Type B pancreatic cell (in vitro differentiated cells): ENCODE measurements around the gene NAA15. TPM values are rescaled to one million over a fixed set of nuclear protein-coding genes. Genes with fewer than 3 reads are reported as not detected.
"Not testable (repeated sequence)": the region's sequence is repeated elsewhere in the genome, so short reads cannot be mapped to it uniquely, and the experiment has no call there.

ENCODE experiments used
- DNase-seq: peaks from one replicate; pipeline ENCODE4 v3.0.0; 2021; ENCODE audit warnings: mixed read lengths; ENCODE audit not compliant: unreplicated experiment; ENCODE audit errors: extremely low spot score
- H3K27ac Mint-ChIP-seq: 2 replicates; pipeline ENCODE4 v1.8.0; 2021; ENCODE audit warnings: mild to moderate bottlenecking, mixed read lengths
- H3K27me3 Mint-ChIP-seq: 2 replicates; pipeline ENCODE4 v1.8.0; 2021; ENCODE audit warnings: mixed read lengths
- H3K36me3 Mint-ChIP-seq: 2 replicates; pipeline ENCODE4 v1.8.0; 2021; ENCODE audit warnings: mixed read lengths
- H3K4me1 Mint-ChIP-seq: one replicate; pipeline ENCODE4 v1.8.0; 2021; ENCODE audit warnings: mixed read lengths; ENCODE audit not compliant: unreplicated experiment
- H3K4me3 Mint-ChIP-seq: 2 replicates; pipeline ENCODE4 v1.8.0; 2021; ENCODE audit warnings: mild to moderate bottlenecking, mixed read lengths
- H3K9me3 Mint-ChIP-seq: 2 replicates; pipeline ENCODE4 v1.8.0; 2021; ENCODE audit warnings: mixed read lengths
- CTCF ChIP-seq: fragments of 200-600 bp; sonication (generic); conservative IDR thresholded peaks from 2 replicates; pipeline ENCODE4 v1.5.0; 2021; ENCODE audit warnings: antibody characterized with exemption, mild to moderate bottlenecking
- total RNA-seq: library from RNA; stranded (reverse); gene quantifications from 2 replicates; pipeline ENCODE4 v1.2.1, GENCODE V29; 2021; ENCODE audit warnings: low replicate concordance

NAA15 gene
- total RNA-seq, 1 donor from 2014 or later: 61.2 TPM

- Mint-ChIP-seq H3K27ac (no peak overlapping the region), H3K4me3 (no peak overlapping the region)
- DNase-seq: no peak
Measured at GRCh38 chr4:139314047-139314800, 12.9 kb downstream of the NAA15 start.

GRCh38 chr4:139315221-139315675, 13.9 kb downstream of the NAA15 start:
- H3K4me3 Mint-ChIP-seq: no peak overlapping the region
- no peak overlapping the region for H3K27ac Mint-ChIP-seq
- H3K9me3 Mint-ChIP-seq: peaks cover 11% of the 10 kb centered on the region
- no peak for TF ChIP-seq CTCF
- peaks cover 7% of the 10 kb centered on the region for H3K4me1 Mint-ChIP-seq
- H3K27me3 Mint-ChIP-seq: no peaks in the 10 kb centered on the region
- peaks cover 31% of the 10 kb centered on the region for H3K36me3 Mint-ChIP-seq
- DNase-seq: no peak

More at GRCh38 chr4:139314047-139314800, 12.9 kb downstream of the NAA15 start:
- Mint-ChIP-seq H3K4me1 (peaks cover 7% of the 10 kb centered on the region), H3K9me3 (peaks cover 5% of the 10 kb centered on the region), H3K27me3 (no peaks in the 10 kb centered on the region), H3K36me3 (peaks cover 24% of the 10 kb centered on the region)
- TF ChIP-seq CTCF: no peak

GRCh38 chr4:139316733-139317132, 15.4 kb downstream of the NAA15 start:
- Mint-ChIP-seq H3K36me3 (peaks cover 36% of the 10 kb centered on the region), H3K27me3 (no peaks in the 10 kb centered on the region), H3K4me1 (peaks cover 7% of the 10 kb centered on the region)

GRCh38 chr4:139317635-139318034, 16.3 kb downstream of the NAA15 start:
- Mint-ChIP-seq H3K4me1 (peaks cover 7% of the 10 kb centered on the region), H3K4me3 (no peak overlapping the region), H3K9me3 (peaks cover 11% of the 10 kb centered on the region), H3K27ac (no peak overlapping the region), H3K36me3 (peaks cover 44% of the 10 kb centered on the region), H3K27me3 (no peaks in the 10 kb centered on the region)
- DNase-seq: no peak
- no peak for TF ChIP-seq CTCF

More at GRCh38 chr4:139316733-139317132, 15.4 kb downstream of the NAA15 start:
- no peak overlapping the region for H3K27ac Mint-ChIP-seq
- no peak for TF ChIP-seq CTCF
- H3K4me3 Mint-ChIP-seq: no peak overlapping the region
- DNase-seq: no peak
- peaks cover 11% of the 10 kb centered on the region for H3K9me3 Mint-ChIP-seq

GRCh38 chr4:139319571-139319970, 18.3 kb downstream of the NAA15 start:
- H3K27me3 Mint-ChIP-seq: no peaks in the 10 kb centered on the region
- no peak for DNase-seq
- peaks cover 8% of the 10 kb centered on the region for H3K4me1 Mint-ChIP-seq
- H3K4me3 Mint-ChIP-seq: no peak overlapping the region
- H3K9me3 Mint-ChIP-seq: peaks cover 11% of the 10 kb centered on the region
- TF ChIP-seq CTCF: no peak
- no peak overlapping the region for H3K27ac Mint-ChIP-seq
- H3K36me3 Mint-ChIP-seq: peaks cover 35% of the 10 kb centered on the region

- not testable (repeated sequence) for H3K4me3 Mint-ChIP-seq, H3K27me3 Mint-ChIP-seq, DNase-seq, H3K4me1 Mint-ChIP-seq, H3K27ac Mint-ChIP-seq, H3K9me3 Mint-ChIP-seq
- peaks cover 27% of the 10 kb centered on the region for H3K36me3 Mint-ChIP-seq
Measured at GRCh38 chr4:139322070-139322469, 20.8 kb downstream of the NAA15 start.

GRCh38 chr4:139322541-139322940, 21.2 kb downstream of the NAA15 start:
- not testable (repeated sequence) for H3K9me3 Mint-ChIP-seq, H3K27me3 Mint-ChIP-seq, H3K4me1 Mint-ChIP-seq, H3K27ac Mint-ChIP-seq, H3K4me3 Mint-ChIP-seq, DNase-seq
- H3K36me3 Mint-ChIP-seq: peaks cover 24% of the 10 kb centered on the region
